ENCODE results near the gene CYB5D1.
A peak's percentile ranks its signal among the peaks of the same experiment; 100 is the strongest.

Gene CYB5D1

DNA sequence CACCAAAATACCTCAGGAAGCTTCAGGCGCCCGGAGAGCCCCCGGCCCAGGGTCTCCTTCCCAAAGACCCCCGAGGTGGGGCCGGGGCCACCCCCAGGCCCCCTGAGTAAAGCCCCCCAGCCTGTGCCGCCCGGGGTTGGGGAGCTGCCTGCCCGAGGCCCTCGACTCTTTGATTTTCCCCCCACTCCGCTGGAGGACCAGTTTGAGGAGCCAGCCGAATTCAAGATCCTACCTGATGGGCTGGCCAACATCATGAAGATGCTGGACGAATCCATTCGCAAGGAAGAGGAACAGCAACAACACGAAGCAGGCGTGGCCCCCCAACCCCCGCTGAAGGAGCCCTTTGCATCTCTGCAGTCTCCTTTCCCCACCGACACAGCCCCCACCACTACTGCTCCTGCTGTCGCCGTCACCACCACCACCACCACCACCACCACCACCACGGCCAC is 9.6 kb upstream of the CYB5D1 start:
- no peaks in the 10 kb centered on the region for H3K9me3 ChIP-seq (ENCODE audit: control insufficient read depth, insufficient read depth, low read depth, low read length)
- no peak overlapping the region for H3K9ac ChIP-seq (ENCODE audit: low read length)
- no peak overlapping the region for H3K4me3 ChIP-seq (ENCODE audit: low read depth, low read length)
- H3K27me3 ChIP-seq (ENCODE audit: control insufficient read depth, insufficient read depth, low read length): peaks cover 13% of the 10 kb centered on the region
- H3K27ac ChIP-seq (ENCODE audit: low read depth, low read length): no peak overlapping the region
- peaks cover 12% of the 10 kb centered on the region for H3K4me1 ChIP-seq (ENCODE audit: control insufficient read depth, insufficient read depth, low read length)
- peaks cover 38% of the 10 kb centered on the region for H3K36me3 ChIP-seq (ENCODE audit: control insufficient read depth, insufficient read depth, low read length)

- Histone ChIP-seq H3K36me3 (ENCODE audit: control insufficient read depth, insufficient read depth, low read length) (peaks cover 38% of the 10 kb centered on the region), H3K27ac (ENCODE audit: low read depth, low read length) (no peak overlapping the region), H3K9me3 (ENCODE audit: control insufficient read depth, insufficient read depth, low read depth, low read length) (no peaks in the 10 kb centered on the region), H3K4me1 (ENCODE audit: control insufficient read depth, insufficient read depth, low read length) (peaks cover 12% of the 10 kb centered on the region), H3K4me3 (ENCODE audit: low read depth, low read length) (no peak overlapping the region), H3K9ac (ENCODE audit: low read length) (no peak overlapping the region), H3K27me3 (ENCODE audit: control insufficient read depth, insufficient read depth, low read length) (peaks cover 19% of the 10 kb centered on the region)
Observed at GRCh38 chr17:7848739-7849129, 9.1 kb upstream of the CYB5D1 start.

GRCh38 chr17:7849130-7849750 is 8.6 kb upstream of the CYB5D1 start:
- H3K27me3 ChIP-seq (ENCODE audit: control insufficient read depth, insufficient read depth, low read length): peaks cover 24% of the 10 kb centered on the region
- H3K27ac ChIP-seq (ENCODE audit: low read depth, low read length): no peak overlapping the region
- peaks cover 38% of the 10 kb centered on the region for H3K36me3 ChIP-seq (ENCODE audit: control insufficient read depth, insufficient read depth, low read length)
- peaks cover 12% of the 10 kb centered on the region for H3K4me1 ChIP-seq (ENCODE audit: control insufficient read depth, insufficient read depth, low read length)
- H3K9ac ChIP-seq (ENCODE audit: low read length): no peak overlapping the region
- no peak overlapping the region for H3K4me3 ChIP-seq (ENCODE audit: low read depth, low read length)
- H3K9me3 ChIP-seq (ENCODE audit: control insufficient read depth, insufficient read depth, low read depth, low read length): no peaks in the 10 kb centered on the region

- Histone ChIP-seq H3K27ac (ENCODE audit: low read depth, low read length) (no peak overlapping the region), H3K9me3 (ENCODE audit: control insufficient read depth, insufficient read depth, low read depth, low read length) (no peaks in the 10 kb centered on the region), H3K27me3 (ENCODE audit: control insufficient read depth, insufficient read depth, low read length) (peaks cover 29% of the 10 kb centered on the region), H3K36me3 (ENCODE audit: control insufficient read depth, insufficient read depth, low read length) (peaks cover 38% of the 10 kb centered on the region), H3K4me3 (ENCODE audit: low read depth, low read length) (no peak overlapping the region), H3K9ac (ENCODE audit: low read length) (no peak overlapping the region), H3K4me1 (ENCODE audit: control insufficient read depth, insufficient read depth, low read length) (peaks cover 12% of the 10 kb centered on the region)
Observed at GRCh38 chr17:7849751-7850504, 7.9 kb upstream of the CYB5D1 start.

GRCh38 chr17:7850701-7851437 is 6.9 kb upstream of the CYB5D1 start:
- peaks cover 39% of the 10 kb centered on the region for H3K27me3 ChIP-seq (ENCODE audit: control insufficient read depth, insufficient read depth, low read length)
- peak overlapping the region; percentile 65 for H3K4me3 ChIP-seq (ENCODE audit: low read depth, low read length)
- no peaks in the 10 kb centered on the region for H3K9me3 ChIP-seq (ENCODE audit: control insufficient read depth, insufficient read depth, low read depth, low read length)
- no peak overlapping the region for H3K27ac ChIP-seq (ENCODE audit: low read depth, low read length)
- peaks cover 35% of the 10 kb centered on the region for H3K36me3 ChIP-seq (ENCODE audit: control insufficient read depth, insufficient read depth, low read length)
- H3K4me1 ChIP-seq (ENCODE audit: control insufficient read depth, insufficient read depth, low read length): peaks cover 16% of the 10 kb centered on the region
- H3K9ac ChIP-seq (ENCODE audit: low read length): no peak overlapping the region

- Histone ChIP-seq H3K9me3 (ENCODE audit: control insufficient read depth, insufficient read depth, low read depth, low read length) (no peaks in the 10 kb centered on the region), H3K4me3 (ENCODE audit: low read depth, low read length) (peak overlapping the region; percentile 65), H3K27me3 (ENCODE audit: control insufficient read depth, insufficient read depth, low read length) (peaks cover 47% of the 10 kb centered on the region), H3K4me1 (ENCODE audit: control insufficient read depth, insufficient read depth, low read length) (peaks cover 23% of the 10 kb centered on the region), H3K27ac (ENCODE audit: low read depth, low read length) (no peak overlapping the region), H3K9ac (ENCODE audit: low read length) (no peak overlapping the region), H3K36me3 (ENCODE audit: control insufficient read depth, insufficient read depth, low read length) (peaks cover 32% of the 10 kb centered on the region)
Observed at GRCh38 chr17:7851438-7852261, 6.2 kb upstream of the CYB5D1 start.

- Histone ChIP-seq H3K27ac (ENCODE audit: low read depth, low read length) (no peak overlapping the region), H3K4me3 (ENCODE audit: low read depth, low read length) (peak overlapping the region; percentile 22; the same call in 1 of the 2 replicates), H3K9me3 (ENCODE audit: control insufficient read depth, insufficient read depth, low read depth, low read length) (no peaks in the 10 kb centered on the region), H3K27me3 (ENCODE audit: control insufficient read depth, insufficient read depth, low read length) (peaks cover 47% of the 10 kb centered on the region), H3K9ac (ENCODE audit: low read length) (no peak overlapping the region), H3K4me1 (ENCODE audit: control insufficient read depth, insufficient read depth, low read length) (peaks cover 23% of the 10 kb centered on the region), H3K36me3 (ENCODE audit: control insufficient read depth, insufficient read depth, low read length) (peaks cover 27% of the 10 kb centered on the region)
Observed at GRCh38 chr17:7852262-7852670, 5.5 kb upstream of the CYB5D1 start.

GRCh38 chr17:7852919-7853690 is 4.7 kb upstream of the CYB5D1 start:
- Histone ChIP-seq H3K9ac (ENCODE audit: low read length) (no peak overlapping the region), H3K4me1 (ENCODE audit: control insufficient read depth, insufficient read depth, low read length) (peaks cover 23% of the 10 kb centered on the region), H3K27me3 (ENCODE audit: control insufficient read depth, insufficient read depth, low read length) (peaks cover 47% of the 10 kb centered on the region), H3K4me3 (ENCODE audit: low read depth, low read length) (peak overlapping the region; percentile 19; the same call in 1 of the 2 replicates), H3K27ac (ENCODE audit: low read depth, low read length) (no peak overlapping the region), H3K36me3 (ENCODE audit: control insufficient read depth, insufficient read depth, low read length) (peaks cover 26% of the 10 kb centered on the region; the same call in 1 of the 2 replicates), H3K9me3 (ENCODE audit: control insufficient read depth, insufficient read depth, low read depth, low read length) (no peaks in the 10 kb centered on the region)

- no peaks in the 10 kb centered on the region for H3K9me3 ChIP-seq (ENCODE audit: control insufficient read depth, insufficient read depth, low read depth, low read length)
- peaks cover 26% of the 10 kb centered on the region; the same call in 1 of the 2 replicates for H3K36me3 ChIP-seq (ENCODE audit: control insufficient read depth, insufficient read depth, low read length)
- H3K27me3 ChIP-seq (ENCODE audit: control insufficient read depth, insufficient read depth, low read length): peaks cover 47% of the 10 kb centered on the region
- H3K4me3 ChIP-seq (ENCODE audit: low read depth, low read length): peak overlapping the region; percentile 19; the same call in 1 of the 2 replicates
- no peak overlapping the region for H3K27ac ChIP-seq (ENCODE audit: low read depth, low read length)
- H3K9ac ChIP-seq (ENCODE audit: low read length): no peak overlapping the region
- H3K4me1 ChIP-seq (ENCODE audit: control insufficient read depth, insufficient read depth, low read length): peaks cover 24% of the 10 kb centered on the region
Observed at GRCh38 chr17:7853691-7854038, 4.1 kb upstream of the CYB5D1 start.

Data from HUES6 (cell line).